ENCODE data around the gene PLEKHA8. TPM values are rescaled to one million over a fixed set of nuclear protein-coding genes. Genes with fewer than 3 reads are reported as not detected.
A peak's percentile ranks its signal among the peaks of the same experiment; 100 is the strongest.

Gene PLEKHA8
- total and polyA plus RNA-seq, 12 donors, result 2.1 to 14.5 (median 6.3) TPM

GRCh38 chr7:30162133-30162532 lies 133.9 kb downstream of the PLEKHA8 start:
- TF ChIP-seq CTCF (IDR thresholded peaks at IDR 0.05) (no peak), POLR2A (IDR thresholded peaks at IDR 0.05) (no peak)
- intact Hi-C loops (cut with DNase I), result loop anchor here (5.0 to 10.0 kb wide), 3 partner anchors 113 to 403 kb away; no protein-coding TSS in a partner anchor
- no peaks in the 10 kb centered on the region for H3K27me3 ChIP-seq
- no peak overlapping the region for H3K27ac ChIP-seq
- peaks cover 0 to 15% of the 10 kb centered on the region in 2 donors for H3K4me1 ChIP-seq (replicated peaks in 1 of 2)
- H3K36me3 ChIP-seq (replicated peaks in 1 of 2), result no peaks in the 10 kb centered on the region
- WGBS, 4 donors, result 63 to 72% (median 69%) methylated on average over 3 of the region's 3 CpGs
- no peak for DNase-seq
- H3K9me3 ChIP-seq (replicated peaks in 1 of 3), result no peaks in the 10 kb centered on the region
- H3K4me3 ChIP-seq, result no peak overlapping the region

GRCh38 chr7:30162622-30163124 lies 134.5 kb downstream of the PLEKHA8 start:
- Histone ChIP-seq H3K4me3 (no peak overlapping the region), H3K9me3 (replicated peaks in 1 of 3) (no peaks in the 10 kb centered on the region), H3K27ac (peak overlapping the region in 1 of 5 donors; percentile 22), H3K27me3 (no peaks in the 10 kb centered on the region), H3K4me1 (replicated peaks in 1 of 2) (peaks cover 0 to 15% of the 10 kb centered on the region in 2 donors), H3K36me3 (replicated peaks in 1 of 2) (no peaks in the 10 kb centered on the region)
- no peak for DNase-seq
- intact Hi-C loops (cut with DNase I), result loop anchor here (5.0 to 10.0 kb wide), 3 partner anchors 112 to 402 kb away; no protein-coding TSS in a partner anchor
- WGBS, 4 donors, result 72 to 81% (median 76%) methylated on average over 5 of the region's 5 CpGs
- TF ChIP-seq CTCF (IDR thresholded peaks at IDR 0.05), result no peak
- TF ChIP-seq POLR2A (IDR thresholded peaks at IDR 0.05), result no peak

- Histone ChIP-seq H3K27ac (peak overlapping the region in 2 of 5 donors; percentile 40 to 52), H3K27me3 (no peaks in the 10 kb centered on the region), H3K9me3 (replicated peaks in 1 of 3) (no peaks in the 10 kb centered on the region), H3K36me3 (replicated peaks in 1 of 2) (no peaks in the 10 kb centered on the region), H3K4me3 (no peak overlapping the region), H3K4me1 (replicated peaks in 1 of 2) (peaks cover 0 to 15% of the 10 kb centered on the region in 2 donors)
- intact Hi-C loops (cut with DNase I), result loop anchor here (5.0 to 10.0 kb wide), 3 partner anchors 111 to 401 kb away; no protein-coding TSS in a partner anchor
- 52 to 56% (median 54%) methylated on average over 13 of the region's 13 CpGs for WGBS, 4 donors
- DNase-seq, result peak in 3 of 7 donors; percentile 30 to 34 (median 32)
- TF ChIP-seq CTCF (IDR thresholded peaks at IDR 0.05) (no peak), POLR2A (IDR thresholded peaks at IDR 0.05) (no peak)
Measured at GRCh38 chr7:30163231-30163894, 135.2 kb downstream of the PLEKHA8 start.

GRCh38 chr7:30164567-30164966 lies 136.4 kb downstream of the PLEKHA8 start:
- Histone ChIP-seq H3K9me3 (replicated peaks in 1 of 3) (no peaks in the 10 kb centered on the region), H3K4me1 (replicated peaks in 1 of 2) (peaks cover 0 to 22% of the 10 kb centered on the region in 2 donors), H3K27me3 (no peaks in the 10 kb centered on the region), H3K27ac (no peak overlapping the region), H3K36me3 (replicated peaks in 1 of 2) (no peaks in the 10 kb centered on the region), H3K4me3 (no peak overlapping the region)
- WGBS, 4 donors, result 65 to 73% (median 68%) methylated on average over 6 of the region's 6 CpGs
- intact Hi-C loops (cut with DNase I), result loop anchor here (5.0 to 10.0 kb wide), 3 partner anchors 110 to 400 kb away; no protein-coding TSS in a partner anchor
- peak; percentile 44 to 74 (median 62) for TF ChIP-seq CTCF (IDR thresholded peaks at IDR 0.05)
- no peak for TF ChIP-seq POLR2A (IDR thresholded peaks at IDR 0.05)
- peak in 2 of 7 donors; percentile 45 to 50 for DNase-seq

Data from adrenal gland (tissue), 12 donors.